HL-60 (cell line): Measurements from ENCODE around the gene BRK1.

Experiments used
- DNase-seq, 2 experiments: peaks; one replicate each; pipeline ENCODE4 v3.0.0-alpha.2; 2010 to 2020; ENCODE audit warnings: low read depth in 1 of 2, low spot score in 1 of 2
- H3K27ac ChIP-seq: fragments of 250-450 bp; sonication (Bioruptor Pico); replicated peaks from 2 replicates; pipeline ENCODE4 v1.5.1; 2020; ENCODE audit warnings: mild to moderate bottlenecking, moderate library complexity
- H3K27me3 ChIP-seq: fragments of 250-450 bp; sonication (Bioruptor Pico); 2 replicates; pipeline ENCODE4 v1.5.1; 2021; ENCODE audit warnings: mild to moderate bottlenecking, moderate library complexity; ENCODE audit not compliant: insufficient read depth, poor library complexity, severe bottlenecking
- H3K4me3 ChIP-seq: replicated peaks from 2 replicates; pipeline ENCODE4 v1.5.1; 2011; ENCODE audit warnings: mild to moderate bottlenecking, control low read depth, low read length; ENCODE audit not compliant: insufficient read depth
- GABPA ChIP-seq: IDR thresholded peaks from 2 replicates; pipeline ENCODE4 v1.6.1; 2012; ENCODE audit warnings: low read depth
- POLR2AphosphoS5 ChIP-seq: IDR thresholded peaks from 2 replicates; pipeline ENCODE4 v1.6.1; 2012; ENCODE audit warnings: low read depth
- SPI1 ChIP-seq: IDR thresholded peaks from 2 replicates; pipeline ENCODE4 v1.6.1; 2012; ENCODE audit warnings: low read depth, mild to moderate bottlenecking, borderline replicate concordance
- TF ChIP-seq, protein P1 (sequence below): IDR thresholded peaks from 2 replicates; pipeline ENCODE4 v1.6.1; 2012; ENCODE audit warnings: low read depth; ENCODE audit not compliant: insufficient replicate concordance
- TF ChIP-seq, protein P2 (sequence below): IDR thresholded peaks from one replicate; pipeline ENCODE4 v1.5.1; 2011; ENCODE audit warnings: low read length, control low read depth, inconsistent platforms; ENCODE audit not compliant: insufficient read depth

BRK1 gene

DNA sequence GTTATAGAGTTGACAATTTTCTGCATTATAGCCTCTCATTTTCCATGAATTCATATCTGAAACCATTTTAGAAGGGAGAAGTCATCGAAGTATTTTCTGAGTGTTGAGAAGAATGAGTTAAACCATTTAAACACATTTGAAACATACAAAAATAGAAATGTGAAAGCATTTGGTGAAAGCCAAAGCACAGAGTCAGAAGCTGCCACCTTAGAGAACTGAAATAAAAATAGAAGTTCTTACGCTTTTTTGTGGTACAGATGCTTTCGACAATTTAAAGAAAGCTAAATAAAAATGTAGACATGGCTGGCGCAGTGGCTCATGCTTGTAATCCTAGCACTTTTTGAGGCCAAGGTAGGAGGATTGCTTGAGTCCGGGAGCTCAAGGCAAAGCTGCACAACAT is 16.4 kb upstream of the BRK1 start:
- Histone ChIP-seq H3K27ac (no peak overlapping the region), H3K4me3 (no peak overlapping the region)
- no peak for TF ChIP-seq GABPA
- TF ChIP-seq, protein P1, sequence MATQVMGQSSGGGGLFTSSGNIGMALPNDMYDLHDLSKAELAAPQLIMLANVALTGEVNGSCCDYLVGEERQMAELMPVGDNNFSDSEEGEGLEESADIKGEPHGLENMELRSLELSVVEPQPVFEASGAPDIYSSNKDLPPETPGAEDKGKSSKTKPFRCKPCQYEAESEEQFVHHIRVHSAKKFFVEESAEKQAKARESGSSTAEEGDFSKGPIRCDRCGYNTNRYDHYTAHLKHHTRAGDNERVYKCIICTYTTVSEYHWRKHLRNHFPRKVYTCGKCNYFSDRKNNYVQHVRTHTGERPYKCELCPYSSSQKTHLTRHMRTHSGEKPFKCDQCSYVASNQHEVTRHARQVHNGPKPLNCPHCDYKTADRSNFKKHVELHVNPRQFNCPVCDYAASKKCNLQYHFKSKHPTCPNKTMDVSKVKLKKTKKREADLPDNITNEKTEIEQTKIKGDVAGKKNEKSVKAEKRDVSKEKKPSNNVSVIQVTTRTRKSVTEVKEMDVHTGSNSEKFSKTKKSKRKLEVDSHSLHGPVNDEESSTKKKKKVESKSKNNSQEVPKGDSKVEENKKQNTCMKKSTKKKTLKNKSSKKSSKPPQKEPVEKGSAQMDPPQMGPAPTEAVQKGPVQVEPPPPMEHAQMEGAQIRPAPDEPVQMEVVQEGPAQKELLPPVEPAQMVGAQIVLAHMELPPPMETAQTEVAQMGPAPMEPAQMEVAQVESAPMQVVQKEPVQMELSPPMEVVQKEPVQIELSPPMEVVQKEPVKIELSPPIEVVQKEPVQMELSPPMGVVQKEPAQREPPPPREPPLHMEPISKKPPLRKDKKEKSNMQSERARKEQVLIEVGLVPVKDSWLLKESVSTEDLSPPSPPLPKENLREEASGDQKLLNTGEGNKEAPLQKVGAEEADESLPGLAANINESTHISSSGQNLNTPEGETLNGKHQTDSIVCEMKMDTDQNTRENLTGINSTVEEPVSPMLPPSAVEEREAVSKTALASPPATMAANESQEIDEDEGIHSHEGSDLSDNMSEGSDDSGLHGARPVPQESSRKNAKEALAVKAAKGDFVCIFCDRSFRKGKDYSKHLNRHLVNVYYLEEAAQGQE: no peak
- TF ChIP-seq, protein P2, sequence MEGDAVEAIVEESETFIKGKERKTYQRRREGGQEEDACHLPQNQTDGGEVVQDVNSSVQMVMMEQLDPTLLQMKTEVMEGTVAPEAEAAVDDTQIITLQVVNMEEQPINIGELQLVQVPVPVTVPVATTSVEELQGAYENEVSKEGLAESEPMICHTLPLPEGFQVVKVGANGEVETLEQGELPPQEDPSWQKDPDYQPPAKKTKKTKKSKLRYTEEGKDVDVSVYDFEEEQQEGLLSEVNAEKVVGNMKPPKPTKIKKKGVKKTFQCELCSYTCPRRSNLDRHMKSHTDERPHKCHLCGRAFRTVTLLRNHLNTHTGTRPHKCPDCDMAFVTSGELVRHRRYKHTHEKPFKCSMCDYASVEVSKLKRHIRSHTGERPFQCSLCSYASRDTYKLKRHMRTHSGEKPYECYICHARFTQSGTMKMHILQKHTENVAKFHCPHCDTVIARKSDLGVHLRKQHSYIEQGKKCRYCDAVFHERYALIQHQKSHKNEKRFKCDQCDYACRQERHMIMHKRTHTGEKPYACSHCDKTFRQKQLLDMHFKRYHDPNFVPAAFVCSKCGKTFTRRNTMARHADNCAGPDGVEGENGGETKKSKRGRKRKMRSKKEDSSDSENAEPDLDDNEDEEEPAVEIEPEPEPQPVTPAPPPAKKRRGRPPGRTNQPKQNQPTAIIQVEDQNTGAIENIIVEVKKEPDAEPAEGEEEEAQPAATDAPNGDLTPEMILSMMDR: no peak
- no peak for TF ChIP-seq SPI1
- TF ChIP-seq POLR2AphosphoS5: no peak

DNA sequence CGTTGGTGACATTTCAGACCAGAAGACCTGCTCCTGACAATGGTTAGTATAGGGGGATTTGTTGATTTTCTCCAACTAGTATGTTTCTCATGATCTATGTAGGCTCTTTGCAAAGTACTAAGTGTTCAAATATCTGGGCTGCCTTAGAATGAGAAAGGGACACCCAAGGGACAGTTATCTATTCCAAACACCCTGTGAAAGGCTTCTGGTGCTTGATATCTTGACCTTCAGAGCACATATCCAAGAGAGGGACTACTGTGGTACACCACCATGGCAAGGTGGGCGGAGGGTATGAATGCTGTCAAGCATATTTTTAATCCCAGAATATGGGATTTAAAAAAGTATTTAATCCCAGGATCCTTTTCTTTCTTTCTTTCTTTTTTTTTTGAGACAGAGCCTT is 8.6 kb upstream of the BRK1 start:
- Histone ChIP-seq H3K27me3 (no peaks in the 10 kb centered on the region), H3K27ac (no peak overlapping the region), H3K4me3 (no peak overlapping the region)
- DNase-seq: no peak
- TF ChIP-seq, protein P2: no peak
- TF ChIP-seq GABPA: no peak

More for the DNA sequence above, 16.4 kb upstream of the BRK1 start:
- DNase-seq: no peak
- H3K27me3 ChIP-seq: no peaks in the 10 kb centered on the region

DNA sequence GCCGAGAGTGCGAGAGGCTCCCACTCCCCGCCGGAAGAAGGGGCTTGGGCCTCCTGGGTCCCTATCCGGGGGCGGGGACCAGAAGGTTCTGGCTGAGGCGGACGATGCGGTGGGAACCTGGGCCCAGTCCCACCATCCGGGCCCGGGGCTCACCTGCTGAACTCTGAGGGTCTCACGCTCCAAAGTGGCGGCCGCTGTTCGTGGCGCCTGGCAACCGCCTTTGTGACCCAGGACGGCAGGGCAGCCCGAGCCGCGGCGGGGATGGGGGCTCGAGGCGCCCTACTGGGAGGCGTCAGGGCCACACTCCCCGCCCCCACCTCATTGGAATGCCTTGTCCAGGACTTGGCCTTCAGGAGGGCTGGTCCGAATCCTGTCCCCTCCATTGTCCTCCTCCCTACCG is 7.4 kb upstream of the BRK1 start, which contains the start of gene FANCD2OS:
Gene FANCD2OS (minus strand): TSS at position 165 of the 400 bp plus-strand sequence. CDS start 3,481 bp downstream, outside the sequence.
- H3K27me3 ChIP-seq: no peaks in the 10 kb centered on the region
- H3K27ac ChIP-seq: no peak within 1 kb of the TSS
- TF ChIP-seq, protein P2: no peak
- TF ChIP-seq POLR2AphosphoS5: no peak
- no peak for TF ChIP-seq SPI1
- no peak for TF ChIP-seq GABPA
- TF ChIP-seq, protein P1: no peak
- DNase-seq: no peak
- H3K4me3 ChIP-seq: no peak within 1 kb of the TSS

DNA sequence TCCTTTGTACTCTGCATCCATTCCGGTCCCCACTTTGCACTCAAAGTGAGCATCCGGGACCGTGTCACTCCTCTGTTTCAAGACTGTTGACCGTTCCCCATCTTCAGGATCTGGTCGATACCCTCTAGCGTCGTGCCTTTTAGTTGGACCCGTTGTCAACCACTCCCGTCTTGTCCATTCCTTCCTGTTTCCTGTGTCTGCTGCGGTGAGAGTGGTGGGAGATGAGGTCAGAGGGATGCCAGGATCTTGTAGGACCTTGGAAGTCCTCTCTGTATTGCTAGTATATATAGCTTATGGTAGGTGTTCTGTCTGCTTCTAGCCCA is 624 bp downstream of the BRK1 start:
- peak; percentile 30 to 48 for DNase-seq
- H3K4me3 ChIP-seq: peak overlapping the region; percentile 94
- peak overlapping the region; percentile 81 for H3K27ac ChIP-seq

More for the DNA sequence above, 624 bp downstream of the BRK1 start:
- TF ChIP-seq GABPA (no peak), SPI1 (no peak), POLR2AphosphoS5 (no peak)
- TF ChIP-seq, protein P1: no peak
- TF ChIP-seq, protein P2: no peak
- no peaks in the 10 kb centered on the region for H3K27me3 ChIP-seq
